Measurements from ENCODE around the gene MLN. TPM values are rescaled to one million over a fixed set of nuclear protein-coding genes. Genes with fewer than 3 reads are reported as not detected.

Gene MLN
- polyA plus RNA-seq, 2 of the 4 experiments (the other 2 are of a cell fraction): not detected

- DNase-seq (ENCODE audit: low read depth in 1 of 2, low spot score in 1 of 2): no peak
- ATAC-seq: no peak
- no peak overlapping the region for H3K27ac ChIP-seq
- FAIRE-seq: no peak
- H3K9me3 ChIP-seq: no peaks in the 10 kb centered on the region
- 62% methylated on average over 2 of the region's 2 CpGs for WGBS (ENCODE audit: missing lambda C conversion rate)
- H3K4me1 ChIP-seq: no peaks in the 10 kb centered on the region
- H3K4me2 ChIP-seq: no peak overlapping the region
- CTCF ChIA-PET: interaction anchor here (1.5 to 2.8 kb wide), 2 partner anchors 38 to 55 kb away, joined by 4 to 8 read pairs; partner anchors contain the start of gene LEMD2
- H3K4me3 ChIP-seq: no peak overlapping the region
- no peak for TF ChIP-seq SMC3 (IDR thresholded peaks at IDR 0.05)
- TF ChIP-seq HMGXB4 (CRISPR knock-in tag; IDR thresholded peaks at IDR 0.05; ENCODE audit: borderline replicate concordance): no peak
- TF ChIP-seq POLR2AphosphoS2 (conservative IDR thresholded peaks at IDR 0.05; ENCODE audit: low read length): no peak
- no peak for TF ChIP-seq HOXB13 (CRISPR knock-in tag; IDR thresholded peaks at IDR 0.05; ENCODE audit: low read depth)
- TF ChIP-seq RNF2 (IDR thresholded peaks at IDR 0.05; ENCODE audit: borderline replicate concordance, low read depth): no peak
- TF ChIP-seq NR3C1 (IDR thresholded peaks at IDR 0.05): no peak
- TF ChIP-seq MAFK (IDR thresholded peaks at IDR 0.05; ENCODE audit: partially characterized antibody): no peak
- TF ChIP-seq CEBPB (IDR thresholded peaks at IDR 0.05): no peak
- TF ChIP-seq ZSCAN20 (CRISPR knock-in tag; IDR thresholded peaks at IDR 0.05): no peak
- TF ChIP-seq RFX5 (IDR thresholded peaks at IDR 0.05): no peak
- no peak for TF ChIP-seq NFE2L2 (conservative IDR thresholded peaks at IDR 0.05; ENCODE audit: low read length)
- POLR2A ChIA-PET: no interaction called here
Measured at GRCh38 chr6:33826537-33826936, 22.7 kb upstream of the MLN start.

GRCh38 chr6:33824461-33825154 is 20.8 kb upstream of the MLN start:
- DNase-seq (ENCODE audit: low read depth in 1 of 2, low spot score in 1 of 2) (peak; percentile 21 to 44), FAIRE-seq (no peak), ATAC-seq (peak; percentile 43 to 81; a peak in 4 of 6 replicates)
- Histone ChIP-seq H3K4me1 (no peaks in the 10 kb centered on the region), H3K27ac (peak overlapping the region; percentile 49 to 77), H3K4me2 (peak overlapping the region; percentile 56), H3K4me3 (no peak overlapping the region), H3K9me3 (no peaks in the 10 kb centered on the region)
- 41% methylated on average over 13 of the region's 15 CpGs for WGBS (ENCODE audit: missing lambda C conversion rate)
- TF ChIP-seq HEYL (CRISPR knock-in tag; IDR thresholded peaks at IDR 0.05): no peak
- TF ChIP-seq EHF (CRISPR knock-in tag; IDR thresholded peaks at IDR 0.05): no peak
- TF ChIP-seq POLR2A (IDR thresholded peaks at IDR 0.05; ENCODE audit: low read length): peak; percentile 19; the same call in 1 of the 2 replicates
- POLR2A ChIA-PET: no interaction called here
- CTCF ChIA-PET: interaction anchor here (1.2 to 2.9 kb wide), 6 partner anchors 10 to 203 kb away, joined by 4 to 13 read pairs (median 7); no protein-coding TSS in a partner anchor

GRCh38 chr6:33823806-33824205 is 20.0 kb upstream of the MLN start:
- H3K4me2 ChIP-seq: no peak overlapping the region
- 100% methylated on average over 1 of the region's 2 CpGs for WGBS (ENCODE audit: missing lambda C conversion rate)
- H3K27ac ChIP-seq: peak overlapping the region in 1 of 2 experiments; percentile 77; a peak in 2 of 6 replicates
- no peaks in the 10 kb centered on the region for H3K4me1 ChIP-seq
- FAIRE-seq (no peak), DNase-seq (ENCODE audit: low read depth in 1 of 2, low spot score in 1 of 2) (no peak), ATAC-seq (no peak)
- POLR2A ChIA-PET: no interaction called here
- no peak for TF ChIP-seq FOSB (CRISPR knock-in tag; IDR thresholded peaks at IDR 0.05)
- TF ChIP-seq USF2 (IDR thresholded peaks at IDR 0.05): no peak
- no peak for TF ChIP-seq MAX (IDR thresholded peaks at IDR 0.05)
- TF ChIP-seq CBX8 (IDR thresholded peaks at IDR 0.05): no peak
- TF ChIP-seq E2F6 (IDR thresholded peaks at IDR 0.05; ENCODE audit: borderline replicate concordance, low read depth): no peak
- no peak for TF ChIP-seq EP300 (IDR thresholded peaks at IDR 0.05)
- no peak for TF ChIP-seq HOXA7 (CRISPR knock-in tag; IDR thresholded peaks at IDR 0.05)
- H3K4me3 ChIP-seq: no peak overlapping the region
- CTCF ChIA-PET: interaction anchor here (1.2 to 2.9 kb wide), 4 partner anchors 11 to 52 kb away, joined by 4 to 13 read pairs (median 8); no protein-coding TSS in a partner anchor
- no peaks in the 10 kb centered on the region for H3K9me3 ChIP-seq
